H1 (cell line): ENCODE results near the gene TTPAL.

Experiments
- CEBPB ChIP-seq: IDR thresholded peaks from 2 replicates; pipeline ENCODE4 v1.6.1; 2012; ENCODE audit warnings: low read depth, low read length
- CHD1 ChIP-seq: IDR thresholded peaks from 2 replicates; pipeline ENCODE4 v1.6.1; 2012; ENCODE audit warnings: low read depth, low read length, improper control_type of control experiment
- CREB1 ChIP-seq: IDR thresholded peaks from 2 replicates; pipeline ENCODE4 v1.6.1; 2012; ENCODE audit warnings: inconsistent platforms
- EGR1 ChIP-seq: IDR thresholded peaks from 2 replicates; pipeline ENCODE4 v1.6.1; 2011; ENCODE audit warnings: low read depth, low read length, borderline replicate concordance
- EP300 ChIP-seq, 2 experiments: IDR thresholded peaks; 1 replicate in 1 of 2; 2 replicates in 1 of 2; pipeline ENCODE4 v1.6.1; 2011 to 2012; ENCODE audit warnings: low read depth in 2 of 2, low read length in 2 of 2, mild to moderate bottlenecking in 2 of 2, borderline replicate concordance in 1 of 2, inconsistent platforms in 1 of 2, moderate library complexity in 1 of 2
- JUN ChIP-seq: IDR thresholded peaks from 2 replicates; pipeline ENCODE4 v1.6.1; 2011; ENCODE audit warnings: low read depth, mild to moderate bottlenecking, improper control_type of control experiment, low read length
- JUND ChIP-seq: IDR thresholded peaks from 2 replicates; pipeline ENCODE4 v1.6.1; 2011; ENCODE audit warnings: mild to moderate bottlenecking, improper control_type of control experiment, low read length
- POLR2A ChIP-seq, 2 experiments: IDR thresholded peaks; 1 replicate in 1 of 2; 2 replicates in 1 of 2; pipeline ENCODE4 v1.6.1; 2011; ENCODE audit warnings: low read depth in 2 of 2, low read length in 2 of 2, mild to moderate bottlenecking in 2 of 2; ENCODE audit errors: control extremely low read depth in 1 of 2
- RAD21 ChIP-seq, 2 experiments: IDR thresholded peaks in 1 of 2; conservative IDR thresholded peaks in 1 of 2; 2 replicates each; pipeline ENCODE4 v1.6.1; 2011; ENCODE audit warnings: low read depth in 2 of 2, low read length in 2 of 2, improper control_type of control experiment in 1 of 2, inconsistent platforms in 1 of 2, mild to moderate bottlenecking in 1 of 2, moderate library complexity in 1 of 2
- TBP ChIP-seq: IDR thresholded peaks from 2 replicates; pipeline ENCODE4 v1.6.1; 2011; ENCODE audit warnings: low read depth, low read length, improper control_type of control experiment
- ZNF274 ChIP-seq: IDR thresholded peaks from 2 replicates; pipeline ENCODE4 v1.7.0; 2012; ENCODE audit warnings: low read length, borderline replicate concordance; ENCODE audit errors: extremely low read depth
- TF ChIP-seq, protein P1 (sequence below), 3 experiments: IDR thresholded peaks; 1 replicate in 2 of 3; 2 replicates in 1 of 3; pipeline versions ENCODE4 v1.5.1 to v1.6.1; 2011; ENCODE audit warnings: low read length in 3 of 3, mild to moderate bottlenecking in 3 of 3, inconsistent platforms in 2 of 3, low read depth in 1 of 3, moderate library complexity in 1 of 3; ENCODE audit not compliant: insufficient read depth in 1 of 3; ENCODE audit errors: control extremely low read depth in 1 of 3

DNA sequence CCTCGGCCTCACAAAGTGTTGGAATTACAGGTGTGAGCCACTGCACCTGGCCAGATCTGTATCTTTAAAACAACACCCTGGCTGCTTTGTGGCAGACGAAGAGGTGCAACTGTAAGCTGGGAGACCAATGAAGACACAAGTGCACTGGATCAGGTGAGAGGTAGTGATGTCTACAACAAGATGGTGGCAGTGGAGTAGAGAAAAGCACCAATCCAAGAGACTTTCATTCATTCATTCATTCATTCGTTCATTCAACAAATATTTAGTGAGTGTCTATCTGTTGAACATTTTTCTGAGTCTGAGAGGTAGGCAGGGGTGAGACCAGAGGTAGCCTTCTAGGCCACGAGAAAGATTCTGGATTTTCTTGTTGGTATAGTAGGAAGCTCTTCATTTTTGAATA, 36.9 kb upstream of the TTPAL start:
- TF ChIP-seq EGR1 (no peak), TBP (no peak), RAD21 (IDR thresholded peaks at IDR 0.05 in 1 of 2, conservative IDR thresholded peaks at IDR 0.05 in 1 of 2; ENCODE audit: low read depth in 2 of 2, low read length in 2 of 2) (no peak), CREB1 (no peak), POLR2A (IDR thresholded peaks at IDR 0.05; ENCODE audit: control extremely low read depth in 1 of 2, low read depth in 2 of 2, low read length in 2 of 2) (no peak), ZNF274 (no peak), CEBPB (no peak), JUND (no peak), EP300 (IDR thresholded peaks at IDR 0.05; ENCODE audit: borderline replicate concordance in 1 of 2, low read depth in 2 of 2, low read length in 2 of 2) (no peak), JUN (no peak), CHD1 (no peak)
- TF ChIP-seq, protein P1, sequence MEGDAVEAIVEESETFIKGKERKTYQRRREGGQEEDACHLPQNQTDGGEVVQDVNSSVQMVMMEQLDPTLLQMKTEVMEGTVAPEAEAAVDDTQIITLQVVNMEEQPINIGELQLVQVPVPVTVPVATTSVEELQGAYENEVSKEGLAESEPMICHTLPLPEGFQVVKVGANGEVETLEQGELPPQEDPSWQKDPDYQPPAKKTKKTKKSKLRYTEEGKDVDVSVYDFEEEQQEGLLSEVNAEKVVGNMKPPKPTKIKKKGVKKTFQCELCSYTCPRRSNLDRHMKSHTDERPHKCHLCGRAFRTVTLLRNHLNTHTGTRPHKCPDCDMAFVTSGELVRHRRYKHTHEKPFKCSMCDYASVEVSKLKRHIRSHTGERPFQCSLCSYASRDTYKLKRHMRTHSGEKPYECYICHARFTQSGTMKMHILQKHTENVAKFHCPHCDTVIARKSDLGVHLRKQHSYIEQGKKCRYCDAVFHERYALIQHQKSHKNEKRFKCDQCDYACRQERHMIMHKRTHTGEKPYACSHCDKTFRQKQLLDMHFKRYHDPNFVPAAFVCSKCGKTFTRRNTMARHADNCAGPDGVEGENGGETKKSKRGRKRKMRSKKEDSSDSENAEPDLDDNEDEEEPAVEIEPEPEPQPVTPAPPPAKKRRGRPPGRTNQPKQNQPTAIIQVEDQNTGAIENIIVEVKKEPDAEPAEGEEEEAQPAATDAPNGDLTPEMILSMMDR (IDR thresholded peaks at IDR 0.05; ENCODE audit: control extremely low read depth in 1 of 3, insufficient read depth in 1 of 3, low read depth in 1 of 3, low read length in 3 of 3) = no peak
